Measurements from ENCODE around the gene PSEN1.

PSEN1 gene

DNA sequence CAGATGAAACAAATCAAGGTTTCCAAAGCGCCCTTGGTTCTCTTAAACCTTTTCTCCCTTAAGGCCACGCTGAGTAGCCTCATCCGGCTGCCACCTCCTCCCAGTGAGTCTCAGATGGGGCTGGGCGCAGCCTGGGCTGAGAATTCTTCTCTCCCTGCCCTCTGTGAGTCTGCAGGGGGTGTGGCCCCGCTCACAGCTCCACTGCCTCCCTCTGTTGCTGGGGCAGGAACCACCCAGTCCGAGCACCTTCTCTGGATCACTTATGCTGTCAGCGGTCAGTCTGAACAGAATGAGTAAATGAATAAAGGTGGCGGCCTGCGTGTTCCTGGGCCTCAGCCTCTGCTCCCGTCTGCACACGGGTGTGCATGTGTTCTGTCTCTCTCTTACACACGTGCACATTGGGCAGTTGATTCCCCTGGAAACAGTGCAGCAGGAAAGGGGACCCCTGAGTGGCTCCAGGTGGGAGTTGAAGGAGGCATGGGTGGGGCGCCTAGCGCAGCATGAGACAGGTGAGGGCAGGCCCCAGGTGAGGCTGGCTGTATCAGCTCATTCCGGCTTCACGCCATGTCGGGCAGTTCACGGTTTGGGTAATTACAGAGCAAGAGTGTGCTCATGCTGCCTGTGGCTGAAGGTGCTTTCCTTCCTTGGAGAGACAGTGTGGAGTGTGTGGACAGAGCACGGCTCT, 105.3 kb downstream of the PSEN1 start:
- no peak for DNase-seq

DNA sequence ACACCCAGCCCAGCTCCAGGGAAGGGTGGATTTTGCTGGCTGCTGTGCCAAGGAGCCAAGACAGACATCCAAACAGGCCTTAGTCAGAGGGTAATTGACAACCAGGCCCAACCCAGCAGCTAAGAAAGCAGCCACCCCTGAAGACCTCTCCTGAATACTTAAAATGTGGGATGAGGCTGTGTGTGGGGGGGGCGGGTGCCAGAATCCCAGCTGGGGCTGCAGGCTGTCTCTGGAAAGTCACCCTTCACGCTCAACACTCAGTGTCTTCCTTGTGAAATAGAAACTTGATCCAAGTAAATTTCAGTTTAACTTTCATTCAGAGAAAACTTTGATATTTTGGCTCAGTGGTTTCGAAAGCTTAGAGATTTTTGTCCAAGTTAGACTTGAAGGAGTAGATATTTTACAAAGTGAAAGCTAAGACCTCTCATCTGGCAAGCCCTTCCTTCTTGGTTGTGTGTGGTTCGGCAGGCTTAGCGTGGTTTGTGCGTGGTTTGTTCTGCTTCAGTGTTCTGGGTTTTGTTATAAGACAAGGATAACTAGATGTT, 106.1 kb downstream of the PSEN1 start:
- DNase-seq: no peak

DNA sequence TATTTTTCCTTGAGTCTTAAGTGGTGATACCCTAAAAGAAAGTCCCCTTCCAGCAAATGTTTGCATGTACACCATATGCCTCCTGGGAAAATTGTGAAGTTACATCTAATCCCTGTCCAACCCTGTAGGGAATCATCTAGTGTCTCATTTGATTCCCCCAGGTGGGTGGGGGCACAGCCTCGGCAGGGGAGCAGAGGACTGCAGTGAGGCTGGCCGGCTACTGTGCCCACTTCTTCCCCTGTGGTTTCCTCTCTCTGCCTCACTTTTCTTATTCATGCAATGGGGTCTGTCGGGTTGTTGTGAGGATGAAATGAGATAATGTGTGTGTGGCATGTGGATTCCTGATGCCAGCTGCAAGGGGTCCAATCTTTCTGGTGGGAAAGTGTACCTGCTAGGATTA, 107.0 kb downstream of the PSEN1 start:
- DNase-seq: no peak

DNA sequence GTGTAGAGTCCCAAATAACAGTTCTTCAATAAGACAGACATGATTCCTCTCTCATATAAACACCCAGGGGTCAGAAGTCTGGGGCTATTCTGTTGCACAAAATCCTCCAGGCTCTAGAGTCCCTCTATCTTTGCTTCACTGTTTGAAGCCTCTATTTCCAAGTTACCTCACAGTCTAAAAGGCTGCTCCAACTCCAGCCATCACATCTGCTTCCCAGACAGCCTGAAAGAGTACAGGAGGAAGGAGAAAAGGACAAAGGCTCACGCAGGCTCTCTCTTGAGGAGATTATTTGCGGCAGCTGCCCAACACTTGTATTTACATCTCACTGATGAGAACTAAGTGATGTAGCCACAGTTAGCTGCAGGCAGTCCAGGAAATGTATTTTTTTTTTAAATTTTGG, 107.4 kb downstream of the PSEN1 start:
- DNase-seq: no peak

DNA sequence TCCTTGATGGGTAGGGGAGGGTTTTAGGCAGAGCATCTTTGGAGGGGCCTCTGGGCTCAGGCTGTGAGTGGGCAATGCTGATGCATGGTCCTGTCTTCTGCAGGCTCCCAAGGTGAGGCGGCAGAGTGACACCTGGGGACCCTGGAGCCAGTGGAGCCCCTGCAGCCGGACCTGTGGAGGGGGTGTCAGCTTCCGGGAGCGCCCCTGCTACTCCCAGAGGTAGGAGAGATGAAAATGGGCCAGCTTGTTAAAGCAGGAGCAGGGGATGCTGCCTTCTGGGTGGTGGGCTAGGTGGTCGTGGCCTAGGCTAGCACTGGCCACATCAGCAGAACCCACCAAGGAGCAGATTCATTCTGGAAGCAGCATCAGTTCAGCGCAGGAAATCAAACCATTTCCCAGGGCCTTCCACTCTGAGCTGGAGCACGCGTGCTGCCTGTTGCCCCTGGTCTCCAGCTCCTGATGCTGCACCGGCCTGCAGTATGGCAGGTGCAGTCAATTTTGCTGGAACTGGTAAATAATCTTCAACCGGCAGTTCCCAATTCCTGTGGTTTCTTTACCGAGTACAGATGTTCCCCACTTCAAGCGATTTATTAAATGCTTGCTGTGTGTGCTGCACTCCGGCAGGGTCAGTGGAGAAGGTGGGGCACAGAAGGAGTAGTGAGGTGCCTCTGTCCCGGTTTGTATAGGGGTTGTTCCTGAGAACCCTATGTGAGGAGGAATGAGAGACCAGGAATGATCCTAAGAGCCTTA, 108.4 kb downstream of the PSEN1 start:
- DNase-seq: no peak

DNA sequence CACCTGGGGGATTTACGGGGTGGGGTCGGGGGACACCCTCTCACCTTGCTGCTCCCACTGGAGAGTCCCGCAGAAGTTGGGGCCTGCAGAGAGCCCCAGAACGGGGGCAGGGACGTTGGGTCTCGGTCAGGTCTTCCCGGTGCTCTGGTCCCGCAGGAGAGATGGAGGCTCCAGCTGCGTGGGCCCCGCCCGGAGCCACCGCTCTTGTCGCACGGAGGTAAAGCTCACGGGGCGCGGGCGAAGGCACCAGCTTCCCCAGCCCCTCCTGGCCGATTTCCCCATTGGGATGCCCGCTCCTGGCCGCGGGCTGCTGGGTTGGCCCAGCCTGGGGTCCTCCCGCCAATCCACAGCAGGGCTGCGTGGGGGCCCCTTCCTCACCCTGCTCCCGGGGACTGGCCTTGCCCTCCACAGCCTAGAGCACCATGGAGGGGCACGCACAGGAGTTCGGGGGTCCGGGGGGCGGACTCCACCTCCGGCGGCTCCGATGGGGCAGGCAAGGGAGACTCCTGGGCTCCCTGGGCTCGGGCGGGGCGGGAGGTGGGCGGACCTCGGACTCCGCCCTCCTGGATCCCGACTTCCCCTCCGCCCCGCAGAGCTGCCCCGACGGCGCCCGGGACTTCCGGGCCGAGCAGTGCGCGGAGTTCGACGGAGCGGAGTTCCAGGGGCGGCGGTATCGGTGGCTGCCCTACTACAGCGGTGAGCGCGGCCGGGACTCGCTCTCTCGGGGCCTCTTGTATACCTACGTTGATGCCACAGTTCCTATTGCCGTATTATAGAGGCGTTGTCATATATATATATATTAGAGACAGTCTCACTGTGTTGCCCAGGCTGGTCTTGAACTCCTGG, 109.4 kb downstream of the PSEN1 start:
- DNase-seq: peak; percentile 22

DNA sequence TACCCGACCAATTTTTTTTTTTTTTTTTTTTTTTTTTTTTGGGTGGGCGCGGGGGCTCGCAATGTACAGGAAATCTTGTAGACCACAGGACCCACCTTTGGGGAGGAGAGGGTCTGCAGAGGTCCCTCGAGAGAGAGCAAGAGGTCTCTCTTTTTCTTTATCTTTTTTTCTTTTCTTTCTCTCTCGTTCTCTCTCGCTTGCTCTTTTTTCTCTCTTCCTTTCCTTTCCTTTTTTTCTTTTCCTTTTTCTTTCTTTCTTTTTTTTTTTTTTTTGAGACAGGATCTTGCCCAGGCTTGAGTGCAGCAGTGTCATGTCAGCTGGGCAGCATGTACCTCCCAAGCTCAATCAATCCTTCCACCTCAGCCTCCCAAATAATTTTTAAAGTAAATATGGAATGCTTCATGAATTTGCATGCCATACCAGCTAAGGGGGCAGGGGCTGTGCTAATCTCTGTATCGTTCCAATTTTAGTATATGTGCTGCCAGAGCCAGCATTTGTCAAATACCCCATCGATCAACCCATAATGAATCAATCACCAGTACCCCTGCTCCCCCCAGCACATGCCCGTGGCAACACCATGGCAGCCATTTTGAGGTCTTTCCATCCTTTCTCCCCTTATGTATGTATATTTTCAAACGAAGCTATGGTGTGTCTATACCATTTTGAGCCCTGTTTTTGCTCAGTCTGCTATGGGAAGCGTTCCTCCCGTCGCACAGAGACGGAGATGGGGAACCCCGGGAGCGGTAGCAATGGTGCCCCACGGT, 110.3 kb downstream of the PSEN1 start:
- no peak for DNase-seq

DNA sequence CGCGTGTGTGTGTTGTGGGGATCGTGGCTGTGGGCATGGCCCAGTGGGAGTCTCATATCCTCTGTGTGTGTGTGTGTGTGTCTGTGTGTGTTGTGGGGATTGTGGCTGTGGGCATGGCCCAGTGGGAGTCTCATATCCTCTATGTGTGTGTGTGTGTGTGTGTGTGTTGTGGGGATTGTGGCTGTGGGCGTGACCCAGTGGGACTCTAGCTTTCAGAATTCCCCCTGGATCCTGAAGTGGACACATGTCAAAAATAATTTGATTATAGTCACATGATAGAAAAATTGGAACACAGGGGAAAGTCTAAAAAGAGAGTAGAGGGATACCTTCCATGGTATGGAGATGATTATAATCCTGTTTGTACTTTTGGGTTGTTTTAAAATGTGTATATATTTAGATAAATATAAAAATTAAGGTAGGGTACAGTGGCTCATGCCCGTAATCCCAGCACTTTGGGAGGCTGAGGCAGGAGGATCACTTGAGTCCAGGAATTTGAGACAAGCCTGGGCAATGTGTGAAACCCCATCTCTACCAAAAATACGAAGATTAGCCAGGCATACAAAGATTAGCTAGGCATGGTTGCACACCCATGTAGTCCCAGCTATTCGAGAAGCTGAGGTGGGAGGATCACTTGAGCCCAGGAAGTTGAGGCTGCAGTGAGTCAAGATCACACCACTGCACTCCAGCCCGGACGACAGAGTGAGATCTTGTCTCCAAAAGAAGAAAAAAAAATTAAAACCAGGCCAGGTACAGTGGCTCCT, 112.0 kb downstream of the PSEN1 start:
- no peak for DNase-seq

DNA sequence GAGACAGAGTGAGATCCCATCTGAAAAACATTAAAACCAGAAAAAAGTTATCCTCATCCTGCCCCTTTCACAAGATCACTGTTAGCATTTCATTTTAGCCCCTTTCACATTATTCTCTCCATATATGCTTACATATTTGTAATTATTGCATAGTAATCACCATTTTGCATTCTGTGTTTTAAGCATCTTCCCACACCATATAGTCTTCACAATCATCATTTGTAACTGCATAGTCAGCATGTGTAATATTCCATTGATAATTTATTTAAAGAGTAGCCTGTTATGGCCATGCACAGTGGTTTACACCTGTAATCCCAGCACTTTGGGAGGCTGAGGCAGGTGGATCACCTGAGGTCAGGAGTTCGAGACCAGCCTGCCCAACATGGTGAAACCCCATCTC, 112.8 kb downstream of the PSEN1 start:
- no peak for DNase-seq

DNA sequence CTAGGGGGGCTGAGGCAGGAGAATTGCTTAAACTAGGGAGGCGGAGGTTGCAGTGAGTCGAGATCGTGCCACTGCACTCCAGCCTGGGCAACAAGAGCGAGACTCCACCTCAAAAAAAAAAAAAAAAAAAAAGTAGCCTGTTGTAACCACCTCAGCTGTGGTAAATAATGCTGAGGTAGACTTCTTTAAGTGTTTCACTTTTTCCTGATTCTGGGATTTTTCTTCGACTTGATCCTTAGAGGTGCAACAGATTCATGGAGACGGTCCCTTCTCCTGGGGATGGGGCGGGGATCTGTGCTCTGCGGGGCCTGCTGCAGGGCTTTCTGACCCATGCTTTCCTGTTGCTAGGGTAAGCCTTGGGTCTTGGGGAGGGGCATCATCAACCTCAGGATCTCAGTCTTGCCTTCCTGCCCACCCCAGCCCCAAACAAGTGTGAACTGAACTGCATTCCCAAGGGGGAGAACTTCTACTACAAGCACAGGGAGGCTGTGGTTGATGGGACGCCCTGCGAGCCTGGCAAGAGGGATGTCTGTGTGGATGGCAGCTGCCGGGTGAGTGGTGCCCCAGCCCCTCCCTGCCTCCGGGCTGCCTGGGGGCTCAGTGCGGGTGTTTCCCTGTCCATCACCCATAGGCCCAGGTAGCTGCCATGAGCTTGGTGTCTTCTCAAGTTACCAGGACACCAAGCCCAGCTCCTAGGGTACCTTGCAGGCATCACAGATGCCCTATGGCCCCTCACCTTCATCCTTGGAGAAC, 113.4 kb downstream of the PSEN1 start:
- DNase-seq: no peak

DNA sequence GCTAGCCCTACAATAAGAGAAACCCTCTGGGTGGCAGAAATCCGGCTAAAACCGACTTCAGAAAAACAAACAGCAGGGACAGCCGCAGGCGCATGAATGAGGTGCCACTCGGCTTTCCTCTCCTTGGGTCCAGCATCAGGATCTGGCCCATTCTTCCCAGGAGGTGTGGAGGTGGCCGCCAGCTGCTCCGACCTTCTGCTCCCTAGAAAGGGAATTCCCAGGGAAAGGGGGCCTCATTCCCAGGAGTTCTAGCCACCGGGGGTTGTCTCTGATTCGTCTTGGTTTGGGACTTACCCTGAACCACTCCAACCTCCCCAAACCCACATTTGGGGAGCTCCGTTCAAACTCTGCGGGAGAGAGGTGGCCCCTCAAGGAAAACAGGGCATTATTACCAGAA, 114.0 kb downstream of the PSEN1 start:
- no peak for DNase-seq

DNA sequence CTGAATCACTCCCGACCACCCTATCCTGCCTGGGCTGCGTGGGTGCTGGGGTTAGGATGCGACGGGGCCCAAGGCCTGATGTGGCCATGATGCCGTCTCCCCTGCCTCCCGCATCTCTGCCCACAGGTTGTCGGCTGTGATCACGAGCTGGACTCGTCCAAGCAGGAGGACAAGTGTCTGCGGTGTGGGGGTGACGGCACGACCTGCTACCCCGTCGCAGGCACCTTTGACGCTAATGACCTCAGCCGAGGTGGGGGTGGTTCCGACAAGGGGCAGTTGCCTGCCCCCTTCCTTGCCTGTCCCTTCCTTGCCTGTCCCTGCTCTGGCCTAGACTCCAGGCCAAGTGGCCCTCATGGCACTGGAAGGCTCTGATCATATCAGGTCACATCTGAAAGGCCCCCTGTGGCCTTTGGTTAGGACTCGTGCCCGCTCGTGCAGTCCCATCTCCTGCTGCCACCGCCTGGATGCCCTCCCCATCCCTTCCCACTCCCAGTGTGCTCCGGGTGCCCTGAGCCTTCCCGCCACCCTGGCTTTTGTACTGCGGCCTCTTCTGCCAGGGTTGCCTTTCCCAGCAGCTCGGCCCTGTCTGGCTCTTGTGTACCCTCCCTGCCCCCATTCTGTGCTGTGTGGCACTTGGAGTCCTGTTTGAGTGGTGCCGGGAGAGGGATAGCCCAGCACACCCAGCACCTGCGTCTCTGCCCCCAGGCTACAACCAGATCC, 114.6 kb downstream of the PSEN1 start:
- DNase-seq: no peak

DNA sequence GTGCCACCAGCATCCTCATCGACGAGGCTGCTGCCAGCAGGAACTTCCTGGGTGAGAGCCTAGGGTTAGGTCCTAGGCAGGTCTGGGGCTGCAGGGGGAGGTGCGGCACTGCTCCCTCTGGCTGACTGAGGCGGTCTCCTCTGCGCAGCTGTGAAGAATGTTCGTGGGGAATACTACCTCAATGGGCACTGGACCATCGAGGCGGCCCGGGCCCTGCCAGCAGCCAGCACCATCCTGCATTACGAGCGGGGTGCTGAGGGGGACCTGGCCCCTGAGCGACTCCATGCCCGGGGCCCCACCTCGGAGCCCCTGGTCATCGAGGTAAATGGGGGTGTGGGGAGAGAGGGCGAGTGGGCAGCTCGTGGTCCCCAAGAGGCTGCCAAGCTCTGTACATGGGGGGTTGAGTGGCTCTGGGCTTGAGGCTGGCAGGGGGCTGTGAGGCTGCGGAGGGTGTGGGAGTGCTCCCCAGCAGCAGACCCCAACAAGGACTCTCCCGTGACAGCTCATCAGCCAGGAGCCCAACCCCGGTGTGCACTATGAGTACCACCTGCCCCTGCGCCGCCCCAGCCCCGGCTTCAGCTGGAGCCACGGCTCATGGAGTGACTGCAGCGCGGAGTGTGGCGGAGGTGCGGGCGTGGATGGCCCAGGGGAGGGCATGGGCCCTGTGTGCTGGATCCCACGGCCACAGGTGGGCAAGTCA, 115.4 kb downstream of the PSEN1 start:
- DNase-seq: no peak

DNA sequence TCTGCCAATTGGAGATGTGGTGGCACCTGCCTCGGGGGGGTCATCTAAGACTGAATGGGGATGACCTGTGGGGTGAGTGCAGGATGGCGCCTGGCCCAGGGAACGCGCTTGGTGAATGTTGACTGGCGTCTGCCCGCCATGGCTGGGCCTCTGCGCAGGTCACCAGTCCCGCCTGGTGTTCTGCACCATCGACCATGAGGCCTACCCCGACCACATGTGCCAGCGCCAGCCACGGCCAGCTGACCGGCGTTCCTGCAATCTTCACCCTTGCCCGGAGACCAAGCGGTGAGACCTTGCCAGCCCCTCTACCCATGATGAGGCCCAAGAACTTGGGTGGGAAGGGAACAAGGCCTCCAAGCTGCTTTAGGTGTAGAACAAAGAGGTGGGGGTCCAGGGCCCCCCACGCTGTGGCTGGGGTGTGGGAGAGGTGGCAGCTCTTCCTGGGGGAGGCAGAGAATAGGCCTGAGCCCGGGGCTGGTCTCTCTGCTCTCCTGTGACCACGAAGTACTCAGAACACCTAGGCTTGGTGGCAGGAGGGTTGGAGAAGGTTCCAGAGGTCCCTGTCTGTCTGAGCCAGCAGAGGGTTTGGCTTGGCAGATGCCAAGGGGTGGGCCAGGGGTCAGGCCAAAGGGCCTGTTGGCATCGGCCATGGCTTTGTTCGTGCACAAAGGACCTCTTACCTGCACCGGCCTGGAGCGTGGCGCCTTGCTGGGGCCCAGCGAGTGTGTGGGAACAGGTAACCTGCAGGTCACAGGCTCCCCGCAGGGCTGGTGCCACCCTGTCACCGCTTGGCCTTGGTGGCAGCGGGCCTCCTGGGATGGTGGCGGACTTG, 116.4 kb downstream of the PSEN1 start:
- DNase-seq: no peak

DNA sequence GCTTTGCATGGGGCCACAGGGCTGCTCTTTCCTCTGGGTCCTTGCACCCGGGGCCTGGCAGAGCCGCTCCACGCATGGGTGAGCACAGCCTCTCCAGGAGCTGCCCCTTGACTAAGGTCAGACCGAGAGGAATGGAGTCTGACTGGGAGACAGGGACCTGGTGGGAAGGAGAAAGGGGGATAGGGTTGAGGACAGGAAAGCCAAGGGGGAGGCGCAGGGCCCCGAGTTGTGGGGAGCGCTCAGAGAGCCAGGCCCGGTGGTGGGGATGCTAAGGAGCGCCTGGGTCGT, 117.0 kb downstream of the PSEN1 start:
- DNase-seq: no peak

DNA sequence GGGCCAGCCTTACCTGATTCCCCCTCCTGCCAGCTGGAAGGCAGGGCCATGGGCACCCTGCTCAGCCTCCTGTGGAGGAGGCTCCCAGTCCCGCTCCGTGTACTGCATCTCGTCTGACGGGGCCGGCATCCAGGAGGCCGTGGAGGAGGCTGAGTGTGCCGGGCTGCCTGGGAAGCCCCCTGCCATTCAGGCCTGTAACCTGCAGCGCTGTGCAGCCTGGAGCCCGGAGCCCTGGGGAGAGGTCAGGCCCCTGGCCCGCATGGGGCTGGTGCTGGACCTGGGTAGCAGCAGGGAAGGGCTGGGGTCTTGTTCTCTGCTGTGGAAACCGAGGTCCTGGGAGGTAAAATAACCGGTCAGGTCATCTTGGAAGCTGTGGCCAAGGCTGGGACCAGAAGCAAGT, 117.4 kb downstream of the PSEN1 start:
- DNase-seq: no peak

DNA sequence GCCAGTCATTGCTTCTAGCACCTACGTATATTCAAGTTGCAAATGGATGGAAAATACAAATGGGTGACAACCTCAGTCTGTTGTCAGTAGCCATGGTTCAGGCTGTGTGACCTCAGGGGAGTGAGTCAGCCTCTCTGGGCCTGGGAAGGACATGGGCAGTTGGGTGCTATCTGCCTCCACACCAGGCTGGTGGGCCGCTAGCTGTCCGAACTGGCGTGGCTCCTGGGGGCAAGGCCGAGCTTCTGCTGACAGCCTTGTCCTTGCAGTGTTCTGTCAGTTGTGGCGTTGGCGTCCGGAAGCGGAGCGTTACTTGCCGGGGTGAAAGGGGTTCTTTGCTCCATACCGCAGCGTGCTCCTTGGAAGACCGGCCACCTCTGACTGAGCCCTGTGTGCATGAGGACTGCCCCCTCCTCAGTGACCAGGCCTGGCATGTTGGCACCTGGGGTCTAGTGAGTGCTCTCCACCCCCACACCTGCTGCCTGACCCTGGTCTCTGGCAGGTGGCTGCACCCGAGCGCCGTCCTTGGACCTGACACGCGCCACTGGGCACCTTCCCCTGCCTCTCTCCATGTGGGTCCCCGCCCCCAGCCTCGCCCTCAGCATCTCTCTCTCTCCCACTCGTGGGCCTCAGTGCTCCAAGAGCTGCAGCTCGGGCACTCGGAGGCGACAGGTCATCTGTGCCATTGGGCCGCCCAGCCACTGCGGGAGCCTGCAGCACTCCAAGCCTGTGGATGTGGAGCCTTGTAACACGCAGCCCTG, 118.1 kb downstream of the PSEN1 start:
- DNase-seq: no peak

DNA sequence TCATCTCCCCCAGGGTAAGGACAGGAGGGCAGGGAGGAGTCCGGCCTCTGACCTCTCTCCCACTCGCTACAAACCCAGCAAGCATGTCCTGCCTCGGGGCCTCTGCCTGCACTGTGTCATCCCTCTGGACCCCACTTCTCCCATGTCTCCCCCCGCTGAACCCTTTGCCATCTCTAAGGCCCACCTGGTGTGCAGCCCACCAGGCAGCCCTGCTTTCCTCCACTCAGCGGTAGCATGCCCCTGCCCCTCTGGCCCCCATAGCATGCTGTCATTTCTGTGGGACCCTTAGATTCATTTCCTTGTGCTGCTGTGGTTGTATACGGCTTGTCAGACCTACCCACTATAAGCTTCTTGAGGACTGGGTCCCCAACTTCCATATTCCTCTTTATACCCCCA, 118.7 kb downstream of the PSEN1 start:
- DNase-seq: no peak
